ENCODE data around the gene UNC50.
"Not testable (repeated sequence)": the region's sequence is repeated elsewhere in the genome, so short reads cannot be mapped to it uniquely, and the experiment has no call there.

Gene UNC50

DNA sequence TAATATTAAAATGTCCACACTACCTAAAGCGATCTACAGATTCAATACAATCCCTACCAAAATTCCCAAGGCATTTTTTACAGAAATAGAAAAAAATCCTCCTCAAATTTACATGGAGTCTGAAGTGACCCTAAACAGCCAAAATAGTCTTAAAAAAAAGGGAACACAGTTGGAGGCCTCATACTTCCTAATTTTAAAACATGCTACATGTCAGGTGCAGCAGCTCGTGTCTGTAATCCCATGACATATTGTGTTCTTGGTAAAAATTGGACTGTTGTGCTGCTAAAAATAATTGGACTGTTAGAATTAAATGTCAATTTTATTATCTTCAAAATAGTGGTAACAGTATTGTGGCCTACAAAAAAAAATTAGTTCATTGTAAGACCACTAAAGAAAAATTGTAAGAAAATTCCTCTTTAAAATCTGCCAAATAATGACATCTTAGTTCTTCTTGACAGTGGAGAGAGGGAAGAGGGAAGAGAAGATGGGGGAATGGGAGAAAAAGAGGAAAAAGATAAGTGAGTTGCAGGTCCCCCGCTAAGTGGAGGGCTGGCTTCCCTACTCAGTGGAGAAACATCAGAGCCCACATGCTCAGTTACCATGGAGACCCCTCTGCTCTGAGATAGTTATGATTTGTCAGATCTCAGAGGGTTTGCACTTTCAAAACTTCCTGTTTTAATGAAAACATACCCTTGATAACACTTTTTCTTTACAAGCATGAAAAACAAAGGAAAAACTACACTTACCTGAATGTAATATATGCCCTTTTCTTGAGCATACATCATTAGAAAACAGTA lies 46.5 kb downstream of the UNC50 start:
- H3K9me3 Mint-ChIP-seq = peaks cover under 1% of the 10 kb centered on the region
- no peaks in the 10 kb centered on the region for H3K27me3 Mint-ChIP-seq
- peak overlapping the region; percentile 92 for H3K27ac Mint-ChIP-seq
- peaks cover 45% of the 10 kb centered on the region for H3K36me3 Mint-ChIP-seq (ENCODE audit: low read depth)
- peaks cover 84% of the 10 kb centered on the region for H3K4me1 Mint-ChIP-seq (ENCODE audit: low read depth)
- H3K4me3 Mint-ChIP-seq = peak overlapping the region; percentile 58
- no peak for DNase-seq

DNA sequence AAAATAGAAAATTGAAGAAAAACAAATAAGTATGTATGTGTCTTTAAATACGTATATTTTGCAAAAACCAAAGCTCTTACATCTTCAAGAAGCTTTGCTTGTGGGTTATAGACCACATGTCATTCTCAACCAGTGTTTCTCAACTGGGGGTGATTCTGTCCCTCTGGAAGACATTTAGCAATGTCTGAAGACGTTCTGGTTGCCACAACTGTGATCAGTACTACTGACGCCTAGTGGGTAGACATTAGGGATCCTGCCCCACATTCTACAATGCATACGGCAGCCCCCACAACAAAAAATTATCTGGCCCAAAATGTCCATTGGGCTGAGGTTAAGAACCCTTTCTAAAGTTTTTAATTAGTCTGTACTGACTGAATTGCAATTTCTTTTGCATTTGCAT lies 48.4 kb downstream of the UNC50 start:
- no peak for DNase-seq
- H3K27me3 Mint-ChIP-seq = no peaks in the 10 kb centered on the region
- H3K9me3 Mint-ChIP-seq = peaks cover 2% of the 10 kb centered on the region
- H3K36me3 Mint-ChIP-seq (ENCODE audit: low read depth) = peaks cover 47% of the 10 kb centered on the region
- H3K27ac Mint-ChIP-seq = peak overlapping the region; percentile 86
- peaks cover 85% of the 10 kb centered on the region for H3K4me1 Mint-ChIP-seq (ENCODE audit: low read depth)
- peak overlapping the region; percentile 56 for H3K4me3 Mint-ChIP-seq

DNA sequence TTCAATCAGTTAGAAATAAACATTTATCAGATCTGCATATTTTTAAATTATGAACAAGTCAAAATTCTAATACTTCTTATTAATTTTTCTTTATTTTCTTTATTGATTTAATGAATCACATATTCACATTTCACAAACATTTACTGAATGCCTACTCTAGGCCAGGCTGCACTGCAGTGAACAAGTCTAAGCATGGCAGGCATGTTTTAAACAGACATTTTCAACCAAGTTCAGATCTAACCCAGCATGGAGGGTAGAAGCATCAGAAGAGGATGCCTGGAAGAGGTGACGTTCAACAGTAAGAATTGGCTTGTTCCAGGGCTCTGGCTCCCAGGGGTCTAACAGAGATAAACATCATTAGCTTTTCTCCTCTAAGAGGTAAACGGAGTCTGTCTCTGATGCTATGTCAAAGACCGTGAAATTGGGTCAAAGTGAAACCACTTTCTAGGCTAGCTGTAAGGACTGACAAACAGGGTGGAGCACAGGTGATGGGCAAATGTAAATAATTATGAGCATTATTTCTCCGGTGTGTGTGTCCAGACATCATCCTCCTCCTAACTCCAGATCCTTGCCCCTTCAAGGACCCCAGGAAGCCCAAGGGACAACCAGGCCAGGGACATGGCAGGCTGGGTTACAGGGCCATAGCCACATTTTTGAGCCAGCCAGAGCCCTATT lies 50.6 kb downstream of the UNC50 start:
- Mint-ChIP-seq H3K9me3 (peaks cover 2% of the 10 kb centered on the region), H3K4me1 (ENCODE audit: low read depth) (peaks cover 82% of the 10 kb centered on the region), H3K4me3 (peak overlapping the region; percentile 78), H3K27me3 (no peaks in the 10 kb centered on the region), H3K36me3 (ENCODE audit: low read depth) (peaks cover 41% of the 10 kb centered on the region), H3K27ac (peak overlapping the region; percentile 96)
- peak; percentile 70 for DNase-seq

DNA sequence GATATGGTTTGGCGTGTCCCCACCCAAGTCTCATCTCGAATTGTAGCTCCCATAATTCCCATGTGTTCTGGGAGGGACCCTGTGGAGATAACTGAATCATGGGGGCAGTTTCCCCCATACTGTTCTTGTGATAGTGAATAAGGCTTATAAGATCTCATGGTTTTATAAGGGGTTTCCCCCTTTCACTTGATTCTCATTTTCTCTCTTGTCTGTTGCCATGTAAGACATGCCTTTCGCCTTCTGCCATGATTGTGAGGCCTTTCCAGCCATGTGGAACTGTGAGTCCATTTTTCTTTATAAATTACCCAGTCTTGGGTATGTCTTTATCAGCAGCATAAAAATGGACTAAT lies 51.1 kb downstream of the UNC50 start:
- Mint-ChIP-seq H3K36me3 (ENCODE audit: low read depth) (peaks cover 38% of the 10 kb centered on the region), H3K27ac (peak overlapping the region; percentile 96), H3K4me1 (ENCODE audit: low read depth) (peaks cover 80% of the 10 kb centered on the region), H3K4me3 (peak overlapping the region; percentile 78)
- not testable (repeated sequence) for H3K27me3 Mint-ChIP-seq, DNase-seq, H3K9me3 Mint-ChIP-seq

DNA sequence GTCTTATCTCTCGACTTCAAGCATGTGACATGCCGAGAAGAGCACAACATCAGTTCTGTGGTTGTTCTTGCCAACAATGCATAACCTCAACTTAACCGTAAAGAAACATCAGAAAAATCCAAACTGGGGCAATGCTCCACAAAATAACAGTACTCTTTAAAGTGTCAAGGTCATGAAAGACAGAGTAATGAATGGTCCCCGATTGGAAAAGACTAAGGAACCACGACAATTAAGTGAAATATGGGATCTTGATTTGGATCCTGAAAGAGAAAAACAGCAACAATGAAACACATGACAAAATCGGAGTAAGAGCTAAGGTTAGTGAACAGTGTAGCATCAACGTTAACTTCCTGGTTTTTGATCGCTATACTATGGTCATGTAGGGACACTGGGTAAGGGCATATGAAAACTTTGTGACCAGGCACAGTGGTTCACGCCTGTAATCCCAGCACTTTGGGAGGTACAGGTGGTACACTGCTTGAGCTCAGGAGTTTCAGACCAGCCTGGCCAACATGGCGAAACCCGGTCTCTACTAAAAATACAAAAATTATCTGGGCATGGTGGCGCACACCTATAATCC lies 55.2 kb downstream of the UNC50 start:
- H3K9me3 Mint-ChIP-seq = peaks cover 19% of the 10 kb centered on the region
- peaks cover 64% of the 10 kb centered on the region for H3K36me3 Mint-ChIP-seq (ENCODE audit: low read depth)
- no peaks in the 10 kb centered on the region for H3K27me3 Mint-ChIP-seq
- peaks cover 76% of the 10 kb centered on the region for H3K4me1 Mint-ChIP-seq (ENCODE audit: low read depth)
- H3K4me3 Mint-ChIP-seq = peak overlapping the region; percentile 77
- DNase-seq = no peak
- peak overlapping the region; percentile 94 for H3K27ac Mint-ChIP-seq

DNA sequence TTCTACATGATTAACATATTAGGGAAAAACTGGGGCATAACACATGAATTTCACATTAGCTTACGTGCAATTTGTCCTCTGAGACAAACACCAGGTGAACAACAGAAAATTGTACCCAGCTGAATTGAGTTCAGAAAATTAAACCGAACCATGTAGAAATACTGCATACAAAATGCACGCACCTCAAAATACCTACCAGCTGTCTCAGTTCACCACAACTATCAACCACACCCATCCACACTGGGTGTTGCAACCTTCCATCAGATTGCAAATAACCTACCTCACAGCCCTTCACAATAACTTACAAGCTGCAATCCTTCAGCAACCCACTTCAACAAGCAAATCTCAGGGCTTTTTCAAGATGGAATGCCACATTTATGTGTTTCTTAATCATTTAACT lies 55.9 kb downstream of the UNC50 start:
- Mint-ChIP-seq H3K36me3 (ENCODE audit: low read depth) (peaks cover 66% of the 10 kb centered on the region), H3K4me3 (peak overlapping the region; percentile 77), H3K4me1 (ENCODE audit: low read depth) (peaks cover 75% of the 10 kb centered on the region), H3K27ac (peak overlapping the region; percentile 94), H3K27me3 (no peaks in the 10 kb centered on the region), H3K9me3 (peaks cover 19% of the 10 kb centered on the region)
- DNase-seq = no peak

DNA sequence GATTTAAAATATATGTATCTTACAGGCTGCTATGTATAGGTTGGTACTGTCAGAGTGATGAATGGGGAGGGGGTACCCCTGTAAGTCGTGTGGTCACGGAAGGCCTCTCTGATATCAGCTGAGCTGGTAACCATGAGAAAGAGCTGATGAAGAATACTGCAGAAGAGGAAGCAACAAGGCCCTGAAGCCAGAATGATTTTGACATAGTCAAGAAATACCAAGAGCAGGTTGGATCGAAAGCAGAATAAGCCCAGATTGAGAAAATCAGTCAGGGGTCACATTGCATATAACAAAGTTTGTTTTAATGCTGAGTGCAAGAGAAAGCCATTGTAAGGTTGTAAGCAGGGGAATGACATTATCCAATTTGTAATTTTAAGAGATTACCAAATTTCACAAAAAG lies 57.3 kb downstream of the UNC50 start:
- peak overlapping the region; percentile 94 for H3K27ac Mint-ChIP-seq
- H3K4me3 Mint-ChIP-seq = no peak overlapping the region
- peaks cover 20% of the 10 kb centered on the region for H3K9me3 Mint-ChIP-seq
- no peaks in the 10 kb centered on the region for H3K27me3 Mint-ChIP-seq
- H3K4me1 Mint-ChIP-seq (ENCODE audit: low read depth) = peaks cover 74% of the 10 kb centered on the region
- DNase-seq = no peak
- H3K36me3 Mint-ChIP-seq (ENCODE audit: low read depth) = peaks cover 65% of the 10 kb centered on the region

Data from activated T-cell treated with anti-CD3 and anti-CD28 coated beads, Interleukin-2, amount 50 U/mL, for 24 hours (primary cell).